ENCODE data around the gene LTF. TPM values are rescaled to one million over a fixed set of nuclear protein-coding genes. Genes with fewer than 3 reads are reported as not detected.

Gene LTF
- total RNA-seq, 2 donors from 2014 or later: 3.6 to 3.7 TPM

DNA sequence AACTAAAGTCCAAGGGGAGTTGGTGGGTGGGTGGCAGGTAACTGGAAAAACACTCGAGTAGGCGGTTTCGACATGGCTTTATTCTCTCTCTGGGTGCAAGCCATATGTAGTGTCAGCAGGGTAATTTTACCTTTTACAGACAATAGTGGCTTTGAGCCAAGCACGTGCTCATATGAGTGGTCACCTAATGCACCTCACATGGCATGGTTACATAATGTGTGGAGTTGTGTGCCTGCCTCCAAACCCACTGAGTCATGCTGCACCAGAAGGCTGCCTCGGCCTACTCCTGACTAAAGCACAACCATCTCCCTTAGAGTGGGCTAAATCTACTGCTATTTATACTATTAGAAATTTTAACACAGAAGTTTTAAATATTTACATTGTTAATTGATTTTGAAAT, 41.1 kb downstream of the LTF start:
- no peak for DNase-seq (ENCODE audit: low spot score)
- intact Hi-C loops (cut with DNase I): no loop called here

DNA sequence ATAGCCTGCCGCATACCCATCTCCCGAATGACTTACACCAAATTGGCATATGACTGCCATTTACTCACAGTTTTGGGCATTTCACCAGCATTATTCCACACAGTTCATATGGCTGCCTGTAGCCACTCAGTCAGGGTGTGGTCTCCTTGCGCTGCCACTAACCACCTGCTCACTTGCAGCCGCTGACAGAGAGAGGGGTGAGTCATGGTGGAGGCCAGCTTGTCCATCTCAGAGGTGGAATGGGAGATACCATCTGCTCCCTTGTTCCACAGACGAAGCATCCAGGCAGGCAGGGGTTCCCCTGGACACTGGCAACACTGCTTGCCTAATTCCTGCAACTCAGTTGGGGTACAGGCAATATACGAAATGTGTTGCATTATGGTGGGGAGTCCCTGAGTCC, 42.1 kb downstream of the LTF start:
- DNase-seq (ENCODE audit: low spot score): no peak
- intact Hi-C loops (cut with DNase I): no loop called here

DNA sequence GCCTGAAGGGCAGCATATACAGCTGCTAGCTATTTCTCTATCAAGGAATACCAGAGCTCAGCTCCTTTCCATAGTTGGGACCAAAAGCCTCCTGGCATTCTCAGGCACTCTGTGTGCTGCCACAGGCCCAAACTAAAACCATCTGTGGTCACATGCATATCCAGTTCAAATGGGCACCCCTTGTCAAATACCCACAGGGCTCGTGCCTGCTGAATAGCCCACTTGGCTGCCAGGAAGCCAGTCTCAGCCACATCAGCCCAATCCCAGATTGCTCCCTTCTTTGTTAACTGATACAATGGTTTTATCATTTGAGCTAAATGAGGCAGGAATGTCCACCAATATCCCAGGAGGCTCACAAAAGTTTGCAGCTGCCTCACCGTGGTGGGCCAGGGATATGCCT, 43.8 kb downstream of the LTF start:
- intact Hi-C loops (cut with DNase I): no loop called here
- DNase-seq (ENCODE audit: low spot score): no peak

DNA sequence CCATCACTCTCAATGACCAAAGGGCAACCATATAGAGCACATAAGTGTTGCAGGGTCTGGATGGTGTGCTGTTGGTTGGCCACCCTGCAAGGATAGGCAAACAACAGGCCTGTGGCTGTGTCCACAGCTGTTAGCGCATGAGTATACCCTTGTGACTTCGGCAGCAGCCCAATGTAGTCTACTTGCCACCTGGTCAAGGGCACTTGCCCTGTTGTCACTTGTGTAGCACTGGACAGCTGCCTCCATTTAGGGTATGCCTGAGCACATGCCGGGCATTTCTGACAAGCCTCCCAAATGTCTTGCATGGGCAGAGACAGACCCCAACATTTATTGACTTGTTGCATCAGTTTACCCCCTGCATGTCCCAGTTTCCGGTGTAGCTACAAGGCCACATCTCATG, 44.9 kb downstream of the LTF start:
- no peak for DNase-seq (ENCODE audit: low spot score)

DNA sequence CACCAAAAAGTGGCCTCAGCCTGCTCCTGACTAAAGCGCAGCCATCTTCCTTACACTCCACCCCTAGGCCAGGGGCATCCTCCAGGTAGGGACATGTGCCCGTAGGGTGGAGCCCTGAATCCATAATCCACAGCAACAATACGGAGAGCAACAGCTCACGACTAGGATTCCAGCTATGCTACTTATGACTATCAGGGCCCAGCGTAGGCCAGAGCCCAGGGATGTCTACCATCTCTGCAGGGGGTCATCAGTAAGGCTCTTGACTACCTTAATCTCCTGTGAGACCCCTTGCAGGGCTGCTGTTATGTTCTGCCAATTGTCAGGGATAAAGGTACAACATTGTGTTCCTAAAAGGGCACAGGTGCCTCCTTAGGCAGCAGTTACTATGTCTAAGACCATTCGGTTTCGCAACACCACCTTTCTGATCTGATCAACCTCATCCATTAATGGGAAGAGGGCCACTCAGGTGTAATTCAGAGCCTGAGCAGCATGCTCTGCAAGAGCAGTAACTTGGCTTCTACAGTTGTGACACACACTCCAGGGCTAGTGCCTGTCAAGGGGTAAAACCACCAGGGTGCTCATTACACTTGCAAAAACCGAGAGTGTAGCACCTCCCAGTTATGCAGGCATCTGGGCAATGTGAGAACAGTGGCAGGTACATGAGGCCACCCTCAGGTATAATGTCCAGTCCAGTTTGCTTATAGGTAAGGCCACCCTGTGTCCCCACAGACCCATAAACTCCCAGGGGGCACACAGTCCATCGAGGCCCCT, 46.7 kb downstream of the LTF start:
- DNase-seq (ENCODE audit: low spot score): no peak

More for the DNA sequence above, 44.9 kb downstream of the LTF start:
- intact Hi-C loops (cut with DNase I): no loop called here

DNA sequence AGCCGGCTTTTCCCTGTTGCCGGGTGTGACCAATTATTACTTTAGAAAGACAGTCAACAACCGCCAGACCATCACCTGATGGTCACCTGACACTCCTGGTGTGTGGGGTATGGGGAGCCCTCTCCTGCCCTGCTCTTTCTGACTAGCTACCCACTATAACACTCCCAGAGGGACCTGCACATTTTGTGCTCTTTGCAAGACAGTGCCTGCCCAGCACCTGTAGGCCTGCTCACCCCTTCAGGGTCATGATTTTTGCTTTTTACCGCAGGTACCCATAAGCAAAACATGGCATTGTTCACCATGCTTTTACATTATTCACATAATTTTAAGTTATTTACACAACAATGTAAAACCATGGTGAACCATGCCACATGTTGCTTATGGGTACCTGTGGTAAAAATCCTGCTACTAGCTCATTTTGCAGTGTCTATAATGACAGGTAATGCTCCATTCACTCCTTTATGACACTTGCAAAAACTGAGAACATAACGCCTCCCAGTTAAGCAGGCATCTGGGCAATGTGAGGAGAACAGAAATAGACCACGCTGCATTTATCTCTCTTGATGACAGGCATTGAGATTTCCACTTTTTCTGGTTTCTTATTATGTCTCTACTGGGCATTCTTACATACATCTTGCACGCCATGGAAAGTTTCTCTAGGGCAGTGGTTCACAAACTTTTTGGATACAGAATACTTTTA, 47.7 kb downstream of the LTF start:
- no peak for DNase-seq (ENCODE audit: low spot score)
- intact Hi-C loops (cut with DNase I): no loop called here

More for the DNA sequence above, 46.7 kb downstream of the LTF start:
- intact Hi-C loops (cut with DNase I): no loop called here

DNA sequence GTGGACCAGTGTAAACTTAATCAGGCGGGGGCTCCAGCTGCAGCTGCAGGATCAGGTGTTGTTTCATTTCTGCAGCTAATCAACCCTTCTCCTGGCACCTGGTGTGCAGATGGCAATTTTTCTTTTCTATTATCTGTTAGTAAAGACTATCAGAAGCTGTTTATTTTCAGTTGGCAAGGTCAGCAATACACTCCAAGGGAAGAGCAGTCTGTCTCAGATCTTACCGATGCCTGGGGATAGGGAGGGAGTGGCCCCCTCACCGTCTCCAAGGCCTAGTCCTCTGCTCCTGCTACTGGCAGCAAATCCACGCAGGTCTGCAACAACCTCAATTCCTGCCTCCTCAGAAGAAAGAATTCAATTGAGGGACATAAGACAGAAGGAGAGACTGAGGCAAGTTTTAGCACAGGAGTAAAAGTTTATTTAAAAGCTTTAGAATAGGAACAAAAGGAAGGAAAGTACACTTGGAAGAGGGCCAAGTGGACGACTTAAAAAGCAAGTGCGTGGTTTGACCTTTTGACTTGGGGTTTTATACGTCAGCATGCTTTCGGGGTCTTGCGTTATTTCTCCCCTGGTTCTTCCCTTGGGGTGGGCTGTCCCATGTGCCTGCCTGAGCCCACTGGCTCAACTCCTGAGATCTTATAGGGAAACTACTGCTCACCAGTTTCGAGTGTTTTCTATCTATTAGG, 48.4 kb downstream of the LTF start:
- DNase-seq (ENCODE audit: low spot score): no peak
- intact Hi-C loops (cut with DNase I): no loop called here

DNA sequence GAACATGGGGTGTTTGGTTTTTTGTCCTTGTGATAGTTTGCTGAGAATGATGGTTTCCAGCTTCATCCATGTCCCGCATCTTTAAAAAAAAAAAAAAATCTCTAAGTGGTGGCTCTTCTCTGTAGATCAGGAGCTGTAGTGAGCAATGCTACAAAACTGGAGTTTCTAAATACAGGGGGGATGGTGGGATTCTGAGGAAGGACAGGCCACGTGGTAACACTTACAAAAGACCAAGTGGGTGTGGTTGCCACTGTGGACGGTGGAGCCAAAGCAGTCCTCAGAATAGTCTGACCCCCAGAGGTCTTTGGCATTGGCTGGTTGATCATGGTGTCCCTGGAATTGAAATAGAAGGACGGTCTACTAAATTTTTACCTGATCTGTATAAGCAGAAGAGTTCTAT, 50.0 kb downstream of the LTF start:
- intact Hi-C loops (cut with DNase I): no loop called here
- DNase-seq (ENCODE audit: low spot score): no peak

DNA sequence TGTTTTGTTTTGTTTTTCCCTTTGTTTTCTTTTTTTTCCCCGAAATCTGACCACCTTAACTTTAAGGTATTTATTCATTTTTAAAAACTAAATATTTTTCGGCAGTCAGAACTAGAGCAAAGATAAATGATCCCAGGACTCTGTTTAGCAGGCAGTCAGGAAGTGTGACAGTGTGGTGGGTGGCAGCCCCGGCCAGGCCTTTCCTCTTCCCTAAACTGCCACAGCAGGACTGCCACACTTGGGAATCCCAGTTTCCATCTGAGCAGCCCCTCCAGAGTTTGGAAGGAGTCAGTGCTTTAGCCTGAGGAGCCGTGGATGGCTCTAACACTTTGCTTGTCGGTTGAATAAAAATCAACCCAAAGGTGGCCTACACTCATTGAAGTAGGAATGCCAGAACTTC, 50.8 kb downstream of the LTF start:
- no peak for DNase-seq (ENCODE audit: low spot score)
- intact Hi-C loops (cut with DNase I): no loop called here

DNA sequence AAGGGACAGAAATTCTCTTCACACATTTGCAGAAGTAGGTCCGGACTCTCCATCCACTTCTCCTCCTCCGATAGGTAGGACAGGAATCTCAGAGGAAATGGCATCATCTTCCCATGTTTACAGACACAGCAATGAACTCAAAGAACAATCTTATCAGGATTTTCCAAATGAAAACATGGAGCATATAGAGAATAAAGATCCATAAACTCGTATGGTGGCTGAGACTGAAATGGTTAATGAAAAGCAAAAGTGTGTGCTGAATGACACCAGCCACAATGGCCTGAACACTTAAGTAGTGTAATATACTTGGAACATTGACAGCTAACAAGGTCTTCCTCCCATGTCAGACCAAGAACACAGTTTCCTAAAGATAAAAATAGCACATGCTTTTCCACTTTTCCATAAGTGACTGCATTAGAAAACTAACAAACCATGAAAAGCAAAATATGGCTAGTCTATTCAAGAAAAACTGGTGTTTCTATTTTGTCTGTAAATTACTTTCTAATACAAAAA, 51.9 kb downstream of the LTF start:
- no peak for DNase-seq (ENCODE audit: low spot score)
- intact Hi-C loops (cut with DNase I): no loop called here

DNA sequence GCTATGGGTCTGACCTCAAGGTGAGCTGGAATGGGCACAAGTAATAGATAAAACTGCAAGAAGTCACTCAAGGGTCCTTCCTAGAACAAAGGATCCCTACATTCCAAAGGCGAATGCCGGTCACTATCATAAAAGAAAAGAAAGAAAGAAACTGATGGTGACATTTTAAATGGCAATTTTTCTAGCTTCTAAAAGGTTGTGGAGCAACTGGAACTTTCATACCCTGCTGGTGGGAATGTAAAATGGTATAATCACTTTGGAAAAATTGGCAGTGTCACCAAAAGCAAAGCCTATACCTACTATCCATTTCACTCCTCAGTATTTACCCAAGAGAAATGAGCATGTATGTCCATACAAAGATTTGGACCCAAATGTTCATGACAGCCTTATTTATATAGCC, 53.4 kb downstream of the LTF start:
- intact Hi-C loops (cut with DNase I): no loop called here

DNA sequence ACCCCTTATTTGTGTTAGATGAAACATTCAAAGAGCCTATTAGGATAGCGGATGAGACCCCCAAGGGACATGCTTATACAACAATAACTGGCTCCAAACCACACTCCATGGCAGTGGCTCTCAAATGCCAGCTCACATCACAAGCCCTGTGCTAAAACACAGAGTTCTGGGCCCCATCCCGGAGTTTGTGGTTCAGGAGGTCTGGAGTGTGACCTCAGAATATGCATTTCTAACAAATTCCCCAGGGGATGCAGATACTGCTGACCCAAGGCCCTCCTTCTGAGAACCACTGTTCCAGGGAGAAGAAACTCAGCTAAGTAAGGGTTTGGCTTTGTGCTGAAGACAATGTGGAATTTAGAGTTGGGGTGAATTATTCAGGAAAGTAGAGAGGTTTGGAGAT, 54.0 kb downstream of the LTF start:
- intact Hi-C loops (cut with DNase I): no loop called here
- no peak for DNase-seq (ENCODE audit: low spot score)

More for the DNA sequence above, 53.4 kb downstream of the LTF start:
- DNase-seq (ENCODE audit: low spot score): no peak

DNA sequence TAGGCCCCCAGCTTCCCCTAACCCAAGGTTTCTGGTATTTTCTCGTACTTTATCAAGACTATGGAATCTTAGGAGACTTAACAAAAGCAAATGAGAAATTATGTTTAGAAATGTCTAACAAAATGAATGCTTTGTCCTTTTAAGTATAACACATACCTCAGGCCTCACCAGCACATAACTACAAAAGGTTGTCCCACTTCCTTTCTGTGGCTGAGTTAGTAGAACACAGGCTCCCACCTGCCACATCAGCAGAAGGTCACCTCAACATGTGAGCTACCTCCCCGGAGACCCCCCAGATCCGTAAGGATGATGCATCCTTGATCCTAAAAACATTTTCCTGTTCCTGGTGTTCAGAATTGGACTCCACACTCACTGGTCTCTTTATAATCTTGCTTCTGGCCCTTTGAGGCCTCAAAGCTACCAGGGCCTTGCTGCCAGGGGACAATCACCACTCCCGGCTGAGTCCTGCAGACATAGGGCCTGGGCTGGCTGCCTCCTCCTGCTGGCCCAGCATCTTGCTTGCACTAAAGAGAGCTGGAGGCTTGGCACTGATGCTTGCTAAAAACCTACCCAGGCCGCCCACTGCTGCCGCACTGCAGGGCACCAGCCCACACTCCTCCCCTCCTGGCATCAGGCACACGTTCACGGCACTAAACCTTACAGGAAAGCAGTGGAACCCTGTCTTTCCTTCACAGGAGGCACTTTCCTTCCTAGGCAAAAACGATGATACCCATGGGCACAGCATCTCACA, 54.8 kb downstream of the LTF start:
- intact Hi-C loops (cut with DNase I): no loop called here
- DNase-seq (ENCODE audit: low spot score): no peak

DNA sequence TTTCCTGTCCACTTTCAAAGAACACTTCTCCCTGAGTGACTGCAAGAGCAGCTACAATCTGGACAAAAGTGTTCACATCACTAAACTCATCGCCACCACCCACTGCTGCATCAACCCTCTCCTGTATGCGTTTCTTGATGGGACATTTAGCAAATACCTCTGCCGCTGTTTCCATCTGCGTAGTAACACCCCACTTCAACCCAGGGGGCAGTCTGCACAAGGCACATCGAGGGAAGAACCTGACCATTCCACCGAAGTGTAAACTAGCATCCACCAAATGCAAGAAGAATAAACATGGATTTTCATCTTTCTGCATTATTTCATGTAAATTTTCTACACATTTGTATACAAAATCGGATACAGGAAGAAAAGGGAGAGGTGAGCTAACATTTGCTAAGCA, 55.9 kb downstream of the LTF start:
- intact Hi-C loops (cut with DNase I): no loop called here
- no peak for DNase-seq (ENCODE audit: low spot score)

DNA sequence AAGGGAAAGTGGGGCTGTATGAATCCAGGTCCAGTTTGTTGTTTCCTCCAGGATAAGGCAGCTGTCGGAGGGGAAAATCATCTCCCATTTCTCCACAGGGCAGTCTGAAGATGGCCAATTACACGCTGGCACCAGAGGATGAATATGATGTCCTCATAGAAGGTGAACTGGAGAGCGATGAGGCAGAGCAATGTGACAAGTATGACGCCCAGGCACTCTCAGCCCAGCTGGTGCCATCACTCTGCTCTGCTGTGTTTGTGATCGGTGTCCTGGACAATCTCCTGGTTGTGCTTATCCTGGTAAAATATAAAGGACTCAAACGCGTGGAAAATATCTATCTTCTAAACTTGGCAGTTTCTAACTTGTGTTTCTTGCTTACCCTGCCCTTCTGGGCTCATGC, 56.7 kb downstream of the LTF start:
- intact Hi-C loops (cut with DNase I): no loop called here

DNA sequence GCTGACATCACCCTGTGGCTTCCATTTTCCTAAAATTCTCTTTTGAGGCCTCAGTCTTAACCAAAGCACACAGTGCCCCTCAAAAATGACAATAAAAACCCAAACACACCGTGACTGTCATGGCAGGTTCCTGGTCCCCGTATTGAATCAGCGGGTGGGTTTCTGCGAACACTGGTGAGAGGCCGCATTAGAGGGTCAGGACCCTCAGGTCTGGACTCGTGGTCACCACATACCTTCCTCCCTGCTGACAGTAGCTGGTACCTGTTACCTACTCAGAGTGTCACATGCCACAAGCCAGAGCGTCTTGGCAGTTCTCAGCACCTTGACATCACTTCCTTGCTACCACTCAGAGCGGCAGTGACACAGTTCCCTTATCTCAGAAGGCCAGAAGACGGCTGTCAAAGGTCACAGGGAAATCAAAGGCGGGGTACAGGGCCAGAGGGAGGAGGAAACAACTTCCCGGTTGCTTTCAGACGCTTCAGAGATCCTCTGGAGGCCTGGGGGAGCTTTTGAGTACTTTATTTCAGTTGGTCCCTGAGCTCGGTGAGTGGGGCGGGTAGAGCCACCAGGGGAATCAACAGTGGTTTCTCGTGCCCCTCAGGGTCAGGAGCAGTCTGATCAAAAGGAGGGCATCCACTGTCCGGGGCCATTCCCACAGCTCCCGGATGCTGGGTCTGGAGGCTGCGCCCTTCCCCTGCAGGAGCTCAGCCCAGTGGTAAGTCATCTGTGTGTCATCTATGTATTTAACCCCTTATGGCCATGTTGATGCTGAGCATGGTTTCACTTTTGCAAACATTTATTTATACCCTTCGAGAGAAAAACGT, 57.7 kb downstream of the LTF start, which contains the start of the genes CCR5AS and CCRL2:
Gene CCR5AS (minus strand): TSS at position 279 of the 824 bp plus-strand sequence.
Gene CCRL2 (plus strand): TSS at position 472 of the 824 bp plus-strand sequence. CDS start 821 bp downstream, outside the sequence.
- intact Hi-C loops (cut with DNase I): no loop called here
- peak; percentile 87 for DNase-seq (ENCODE audit: low spot score)

More for the DNA sequence above, 56.7 kb downstream of the LTF start:
- no peak for DNase-seq (ENCODE audit: low spot score)

DNA sequence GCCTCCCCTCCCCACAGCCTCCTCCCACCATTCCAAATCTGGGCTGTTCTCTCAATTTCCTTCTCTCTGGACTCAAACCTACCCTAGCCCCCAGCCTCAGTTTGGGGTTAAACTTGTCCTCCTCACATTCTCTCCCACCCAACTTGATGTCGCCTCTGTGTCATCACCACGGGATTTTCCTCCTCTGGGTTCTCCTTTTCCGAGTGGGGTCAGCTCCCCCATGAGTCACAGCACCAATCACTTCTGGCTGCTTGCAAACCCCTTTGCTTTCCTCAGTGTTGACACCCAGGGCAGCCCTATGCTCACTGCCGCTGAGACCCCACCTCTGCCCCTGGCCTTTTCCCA, 58.3 kb downstream of the LTF start:
- DNase-seq (ENCODE audit: low spot score): no peak
- intact Hi-C loops (cut with DNase I): no loop called here

DNA sequence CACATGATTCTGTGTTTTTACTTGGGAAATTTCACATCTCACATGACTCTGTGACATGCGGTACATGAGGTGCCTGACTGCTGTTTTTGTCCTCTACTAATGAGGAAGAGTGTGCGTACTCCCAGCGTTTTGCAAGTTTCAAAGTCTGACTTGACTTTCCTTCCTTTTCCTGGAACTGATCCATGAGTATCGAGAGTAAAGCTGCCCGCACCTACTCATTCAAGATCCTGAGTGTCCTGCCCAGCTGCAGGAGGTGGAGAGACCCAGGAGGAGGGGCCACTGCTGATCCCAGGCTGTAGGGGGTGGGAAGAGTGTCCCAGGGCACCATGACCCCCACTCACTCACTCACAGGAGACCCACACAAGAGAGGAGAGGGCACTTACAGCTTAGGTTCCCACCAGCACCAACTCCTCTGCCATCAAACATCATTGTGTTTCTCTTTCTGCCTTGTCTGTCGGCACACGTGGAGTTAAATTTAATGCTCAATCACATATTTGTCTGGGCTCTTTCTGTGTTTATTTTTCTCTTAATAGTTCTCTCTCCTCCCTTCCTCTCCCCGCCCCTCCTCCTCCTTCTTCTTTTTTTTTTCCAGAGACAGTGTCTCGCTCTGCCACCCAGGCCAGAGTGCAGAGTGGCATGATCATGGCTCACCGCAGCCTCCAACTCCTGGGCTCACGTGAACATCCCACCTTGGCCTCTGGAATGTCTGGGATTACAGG, 59.2 kb downstream of the LTF start:
- intact Hi-C loops (cut with DNase I): no loop called here

More for the DNA sequence above, 59.2 kb downstream of the LTF start:
- no peak for DNase-seq (ENCODE audit: low spot score)

Data from posterior vena cava (tissue), 2 donors.